Erythroblast (primary cell): ENCODE measurements around the gene MEX3C.

Experiments used
- GATA1 ChIP-seq: IDR thresholded peaks from 2 replicates; pipeline ENCODE4 v1.6.1; 2011; ENCODE audit warnings: low read depth, mild to moderate bottlenecking, control low read depth, low read length, moderate library complexity
- POLR2A ChIP-seq: IDR thresholded peaks from 2 replicates; pipeline ENCODE4 v1.6.1; 2011; ENCODE audit warnings: mild to moderate bottlenecking, low read length

- TF ChIP-seq POLR2A (no peak), GATA1 (no peak)
These were observed 14.7 kb downstream of the MEX3C start for GRCh38 chr18:51182824-51183223.
